Germinal center (tissue), 1 donor: ENCODE results near the gene CD93.

Experiments
- DNase-seq: peaks from one replicate; pipeline ENCODE4 v3.0.0; 2012; ENCODE audit warnings: mixed read lengths, low spot score

The CD93 gene

GRCh38 chr20:23083553-23084220, 2.4 kb downstream of the CD93 start:
- DNase-seq = no peak

- DNase-seq = no peak
These were observed 3.1 kb downstream of the CD93 start for GRCh38 chr20:23082846-23083552.

GRCh38 chr20:23081263-23081819, 4.8 kb downstream of the CD93 start:
- DNase-seq = no peak

- no peak for DNase-seq
These were observed 5.6 kb downstream of the CD93 start for GRCh38 chr20:23080521-23080920.

GRCh38 chr20:23079926-23080325, 6.2 kb downstream of the CD93 start:
- DNase-seq = no peak

GRCh38 chr20:23079016-23079351, 7.1 kb downstream of the CD93 start:
- no peak for DNase-seq

GRCh38 chr20:23078351-23079015, 7.6 kb downstream of the CD93 start:
- no peak for DNase-seq

- no peak for DNase-seq
These were observed 8.8 kb downstream of the CD93 start for GRCh38 chr20:23077277-23077676.

GRCh38 chr20:23074052-23074451, 12.1 kb downstream of the CD93 start:
- DNase-seq = no peak

- DNase-seq = no peak
These were observed 13.1 kb downstream of the CD93 start for GRCh38 chr20:23072892-23073586.

- DNase-seq = no peak
These were observed 14.1 kb downstream of the CD93 start for GRCh38 chr20:23071996-23072395.

- no peak for DNase-seq
These were observed 14.7 kb downstream of the CD93 start for GRCh38 chr20:23071398-23071797.

- DNase-seq = no peak
These were observed 17.0 kb downstream of the CD93 start for GRCh38 chr20:23069108-23069507.

- DNase-seq = no peak
These were observed 17.8 kb downstream of the CD93 start for GRCh38 chr20:23068283-23068682.

GRCh38 chr20:23066772-23067171, 19.4 kb downstream of the CD93 start:
- DNase-seq = no peak

- DNase-seq = no peak
These were observed 20.6 kb downstream of the CD93 start for GRCh38 chr20:23065266-23066201.

- DNase-seq = no peak
These were observed 22.5 kb downstream of the CD93 start for GRCh38 chr20:23063581-23063980.

GRCh38 chr20:23063168-23063567, 23.0 kb downstream of the CD93 start:
- DNase-seq = no peak

- no peak for DNase-seq
These were observed 23.5 kb downstream of the CD93 start for GRCh38 chr20:23062632-23063031.

GRCh38 chr20:23061734-23062561, 24.2 kb downstream of the CD93 start:
- no peak for DNase-seq
